ENCODE results near the gene LMF1.
"Not testable (repeated sequence)": the region's sequence is repeated elsewhere in the genome, so short reads cannot be mapped to it uniquely, and the experiment has no call there.

The LMF1 gene

GRCh38 chr16:868846-869822, 101.7 kb downstream of the LMF1 start:
- Histone ChIP-seq H3K27me3 (peaks cover 0 to 29% (median 0%) of the 10 kb centered on the region in 11 experiments; a peak in 9 of 22 replicates), H3K9ac (peak overlapping the region in 6 of 11 experiments; percentile 4 to 80 (median 76); a peak in 10 of 22 replicates), H3K4me1 (peaks cover 45 to 63% (median 55%) of the 10 kb centered on the region in 10 experiments), H3K9me3 (replicated peaks in 1 of 11) (peaks cover 0 to 43% (median 37%) of the 10 kb centered on the region in 11 experiments; a peak in 18 of 22 replicates), H3K4me2 (peak overlapping the region; percentile 69 to 100 (median 91)), H3K36me3 (peaks cover 0 to 31% (median 22%) of the 10 kb centered on the region in 11 experiments; a peak in 17 of 22 replicates), H4K20me1 (peaks cover 0 to 27% (median 6%) of the 10 kb centered on the region in 11 experiments; a peak in 12 of 22 replicates), H3K4me3 (peak overlapping the region in 2 of 10 experiments; percentile 49 to 58; a peak in 3 of 20 replicates), H3K27ac (peak overlapping the region in 6 of 11 experiments; percentile 2 to 88 (median 84); a peak in 11 of 22 replicates)
- no peak for TF ChIP-seq Cebpa-rat (IDR thresholded peaks at IDR 0.05)

GRCh38 chr16:868386-868755, 102.4 kb downstream of the LMF1 start:
- Histone ChIP-seq H3K27ac (no peak overlapping the region), H3K9me3 (replicated peaks in 1 of 11) (peaks cover 0 to 50% (median 45%) of the 10 kb centered on the region in 11 experiments; a peak in 18 of 22 replicates), H3K4me3 (no peak overlapping the region), H3K27me3 (peaks cover 0 to 22% (median 0%) of the 10 kb centered on the region in 11 experiments; a peak in 9 of 22 replicates), H3K9ac (no peak overlapping the region), H3K4me1 (peaks cover 43 to 56% (median 48%) of the 10 kb centered on the region in 10 experiments), H3K4me2 (peak overlapping the region in 1 of 11 experiments; percentile 99; a peak in 3 of 22 replicates), H3K36me3 (peaks cover 0 to 31% (median 22%) of the 10 kb centered on the region in 11 experiments; a peak in 17 of 22 replicates), H4K20me1 (peaks cover 0 to 20% (median 6%) of the 10 kb centered on the region in 11 experiments; a peak in 12 of 22 replicates)
- no peak for TF ChIP-seq Cebpa-rat (IDR thresholded peaks at IDR 0.05)

- no peak for TF ChIP-seq Cebpa-rat (IDR thresholded peaks at IDR 0.05)
- peak overlapping the region in 1 of 11 experiments; percentile 99; a peak in 1 of 22 replicates for H3K4me2 ChIP-seq
These were observed 103.1 kb downstream of the LMF1 start for GRCh38 chr16:867421-868385.

DNA sequence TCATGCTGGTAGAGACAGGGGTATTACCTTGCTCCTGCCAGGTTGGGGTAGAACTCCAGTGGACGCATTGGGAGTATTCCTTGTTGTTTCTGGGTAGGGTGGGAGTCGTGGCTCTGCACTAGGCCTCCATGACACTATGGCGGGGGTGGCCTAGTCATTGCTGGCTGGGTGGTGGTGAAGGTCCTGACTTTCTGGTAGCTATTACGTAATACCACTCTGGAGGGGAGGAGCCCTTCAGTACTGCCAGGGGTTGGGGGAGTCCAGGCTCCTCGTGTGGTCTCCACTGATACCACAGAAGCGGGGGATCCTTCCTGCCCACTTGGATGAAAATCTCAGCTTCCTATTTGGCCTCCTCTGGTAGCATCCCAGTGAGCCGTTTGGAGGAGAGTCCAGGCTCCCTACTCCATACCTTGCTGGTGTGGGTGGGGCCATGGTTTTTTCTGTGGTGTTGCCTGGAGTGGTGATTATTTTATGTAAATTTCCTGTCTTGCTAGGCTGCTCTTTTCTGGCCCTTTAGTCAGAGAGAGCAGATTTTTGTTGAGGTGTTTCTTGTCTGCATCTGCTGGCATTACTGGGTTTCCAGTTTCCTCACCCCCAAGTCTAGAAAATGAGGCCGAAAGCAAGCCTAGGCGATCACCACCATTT, 104.4 kb downstream of the LMF1 start:
- peaks cover 0 to 2% (median 0%) of the 10 kb centered on the region in 11 experiments; a peak in 4 of 22 replicates for H3K27me3 ChIP-seq
- TF ChIP-seq Cebpa-rat (IDR thresholded peaks at IDR 0.05): peak in 7 of 11 experiments; percentile 19 to 92 (median 55); a peak in 9 of 22 replicates
- no peak overlapping the region for H3K27ac ChIP-seq
- H3K9ac ChIP-seq: no peak overlapping the region
- peak overlapping the region in 2 of 11 experiments; percentile 7 to 34; a peak in 1 of 22 replicates for H3K4me2 ChIP-seq
- peaks cover 18 to 70% (median 65%) of the 10 kb centered on the region in 11 experiments; a peak in 21 of 22 replicates for H3K9me3 ChIP-seq (replicated peaks in 1 of 11)
- H3K4me1 ChIP-seq: peaks cover 23 to 36% (median 28%) of the 10 kb centered on the region in 10 experiments
- no peak overlapping the region for H3K4me3 ChIP-seq
- peaks cover 0 to 45% (median 25%) of the 10 kb centered on the region in 11 experiments; a peak in 17 of 22 replicates for H3K36me3 ChIP-seq
- peaks cover 0 to under 1% (median 0%) of the 10 kb centered on the region in 11 experiments; a peak in 1 of 22 replicates for H4K20me1 ChIP-seq

More at GRCh38 chr16:867421-868385, 103.1 kb downstream of the LMF1 start:
- no peak overlapping the region for H3K4me3 ChIP-seq
- peaks cover 0 to 13% (median 4%) of the 10 kb centered on the region in 11 experiments; a peak in 11 of 22 replicates for H4K20me1 ChIP-seq
- no peak overlapping the region for H3K27ac ChIP-seq
- peaks cover 0 to 33% (median 22%) of the 10 kb centered on the region in 11 experiments; a peak in 17 of 22 replicates for H3K36me3 ChIP-seq
- peaks cover 36 to 49% (median 41%) of the 10 kb centered on the region in 10 experiments for H3K4me1 ChIP-seq
- H3K9ac ChIP-seq: no peak overlapping the region
- peaks cover 0 to 15% (median 0%) of the 10 kb centered on the region in 11 experiments; a peak in 7 of 22 replicates for H3K27me3 ChIP-seq
- H3K9me3 ChIP-seq (replicated peaks in 1 of 11): peaks cover 6 to 57% (median 51%) of the 10 kb centered on the region in 11 experiments; a peak in 20 of 22 replicates

GRCh38 chr16:865026-865425, 105.8 kb downstream of the LMF1 start:
- no peak for TF ChIP-seq Cebpa-rat (IDR thresholded peaks at IDR 0.05)
- Histone ChIP-seq H4K20me1 (no peaks in the 10 kb centered on the region), H3K36me3 (peaks cover 0 to 49% (median 25%) of the 10 kb centered on the region in 11 experiments; a peak in 17 of 22 replicates), H3K4me2 (no peak overlapping the region), H3K4me1 (peaks cover 10 to 22% (median 14%) of the 10 kb centered on the region in 10 experiments), H3K9me3 (replicated peaks in 1 of 11) (peaks cover 29 to 84% (median 78%) of the 10 kb centered on the region in 11 experiments; a peak in 21 of 22 replicates), H3K9ac (no peak overlapping the region), H3K27ac (no peak overlapping the region), H3K27me3 (no peaks in the 10 kb centered on the region), H3K4me3 (no peak overlapping the region)

GRCh38 chr16:861446-861845, 109.3 kb downstream of the LMF1 start:
- Histone ChIP-seq H3K27me3 (no peaks in the 10 kb centered on the region), H3K36me3 (peaks cover 0 to 39% (median 16%) of the 10 kb centered on the region in 11 experiments; a peak in 17 of 22 replicates), H3K4me3 (no peak overlapping the region; a peak in 1 of 20 replicates), H3K9ac (no peak overlapping the region), H3K27ac (no peak overlapping the region), H3K9me3 (replicated peaks in 1 of 11) (peaks cover 58 to 100% (median 99%) of the 10 kb centered on the region in 11 experiments), H3K4me2 (no peak overlapping the region), H3K4me1 (peaks cover 0 to 5% (median 0%) of the 10 kb centered on the region in 10 experiments; a peak in 2 of 20 replicates), H4K20me1 (no peaks in the 10 kb centered on the region)
- TF ChIP-seq Cebpa-rat (IDR thresholded peaks at IDR 0.05): no peak

DNA sequence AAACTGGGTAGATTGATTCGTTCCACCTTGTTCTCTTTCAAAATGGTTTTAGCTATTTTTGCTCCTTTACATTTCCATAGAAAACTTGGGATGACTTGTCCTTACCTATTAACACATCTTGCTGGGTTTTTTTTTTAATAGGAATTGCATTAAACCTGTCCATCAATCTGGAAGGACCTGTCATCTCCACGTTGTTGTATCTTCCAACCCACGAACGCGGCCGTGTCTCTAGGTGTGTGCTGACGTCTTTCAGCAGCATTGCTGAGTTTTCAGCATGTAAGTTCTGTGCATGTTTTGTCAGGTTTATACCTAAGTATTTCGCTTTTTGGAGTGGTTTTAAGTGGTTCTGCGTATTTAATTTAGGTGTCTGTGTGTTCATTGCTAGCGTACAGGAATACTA, 109.9 kb downstream of the LMF1 start:
- Histone ChIP-seq H4K20me1 (no peaks in the 10 kb centered on the region), H3K4me3 (no peak overlapping the region), H3K9ac (no peak overlapping the region), H3K4me1 (peaks cover 0 to under 1% (median 0%) of the 10 kb centered on the region in 10 experiments; a peak in 1 of 20 replicates), H3K9me3 (replicated peaks in 1 of 11) (peaks cover 63 to 100% (median 99%) of the 10 kb centered on the region in 11 experiments), H3K27ac (no peak overlapping the region), H3K4me2 (no peak overlapping the region), H3K36me3 (peaks cover 0 to 39% (median 14%) of the 10 kb centered on the region in 11 experiments; a peak in 15 of 22 replicates), H3K27me3 (no peaks in the 10 kb centered on the region)
- TF ChIP-seq Cebpa-rat (IDR thresholded peaks at IDR 0.05): no peak

GRCh38 chr16:858971-859370, 111.8 kb downstream of the LMF1 start:
- H3K4me2 ChIP-seq, H3K4me1 ChIP-seq, H3K27ac ChIP-seq, H4K20me1 ChIP-seq, H3K27me3 ChIP-seq, H3K4me3 ChIP-seq, H3K9ac ChIP-seq: not testable (repeated sequence)
- H3K9me3 ChIP-seq (replicated peaks in 1 of 11): peaks cover 74 to 100% (median 93%) of the 10 kb centered on the region in 11 experiments
- H3K36me3 ChIP-seq: peaks cover 0 to 57% (median 30%) of the 10 kb centered on the region in 11 experiments; a peak in 16 of 22 replicates

GRCh38 chr16:858441-858840, 112.3 kb downstream of the LMF1 start:
- not testable (repeated sequence) for H3K4me3 ChIP-seq, H3K4me1 ChIP-seq, H3K9ac ChIP-seq, H3K4me2 ChIP-seq, H3K27ac ChIP-seq, H3K27me3 ChIP-seq, H4K20me1 ChIP-seq
- H3K36me3 ChIP-seq: peaks cover 0 to 60% (median 35%) of the 10 kb centered on the region in 11 experiments; a peak in 16 of 22 replicates
- peaks cover 74 to 100% (median 96%) of the 10 kb centered on the region in 11 experiments for H3K9me3 ChIP-seq (replicated peaks in 1 of 11)
